Heart right ventricle (tissue), 16 donors: ENCODE measurements around the gene PSD4. TPM values are rescaled to one million over a fixed set of nuclear protein-coding genes. Genes with fewer than 3 reads are reported as not detected.
A peak's percentile ranks its signal among the peaks of the same experiment; 100 is the strongest.

Experiments
- ATAC-seq, 8 donors: fragments of 200-7000 bp; cut with Tn5 transposase; one replicate each; pipeline ENCODE4 v1.9.1; 2020; ENCODE audit warnings: mild to moderate bottlenecking in 8 of 8, moderate library complexity in 8 of 8, moderate number of reproducible peaks in 1 of 8
- DNase-seq, 2 donors: peaks; one replicate each; pipeline ENCODE4 v3.0.0-alpha.2; 2020
- H3K27ac ChIP-seq, 10 donors: fragments of 200-600 bp; sonication (generic) in 2 of 10; one replicate each; pipeline versions ENCODE4 v1.5.0 to v1.8.0; 2020 to 2022; ENCODE audit warnings: mild to moderate bottlenecking in 3 of 10
- H3K27me3 ChIP-seq, 7 donors: fragments of 200-600 bp; one replicate each; pipeline ENCODE4 v1.8.0; 2021 to 2022; ENCODE audit warnings: mild to moderate bottlenecking in 2 of 7
- H3K36me3 ChIP-seq, 9 donors: fragments of 200-600 bp; sonication (generic) in 1 of 9; one replicate each; pipeline versions ENCODE4 v1.5.0 to v1.8.0; 2020 to 2022; ENCODE audit warnings: mild to moderate bottlenecking in 2 of 9
- H3K4me1 ChIP-seq, 9 donors: fragments of 200-600 bp; sonication (generic) in 1 of 9; one replicate each; pipeline versions ENCODE4 v1.5.0 to v1.8.0; 2020 to 2022; ENCODE audit warnings: mild to moderate bottlenecking in 4 of 9
- H3K4me3 ChIP-seq, 10 donors: fragments of 200-600 bp; sonication (generic) in 2 of 10; one replicate each; pipeline versions ENCODE4 v1.5.0 to v1.8.0; 2020 to 2022; ENCODE audit warnings: mild to moderate bottlenecking in 7 of 10, moderate library complexity in 2 of 10
- H3K9me3 ChIP-seq, 11 donors: fragments of 200-600 bp in 10 of 11; sonication (generic) in 2 of 11; one replicate each; pipeline versions ENCODE4 v1.5.0 to v1.8.0; 2013 to 2022; ENCODE audit warnings: mild to moderate bottlenecking in 2 of 11, control low read depth in 1 of 11, moderate library complexity in 1 of 11
- CTCF ChIP-seq, 9 donors: fragments of 200-600 bp; sonication (generic) in 2 of 9; IDR thresholded peaks; one replicate each; pipeline versions ENCODE4 v1.5.0 to v1.8.0; 2021 to 2022; ENCODE audit warnings: antibody characterized with exemption in 9 of 9, mild to moderate bottlenecking in 5 of 9, moderate library complexity in 1 of 9
- WGBS, 2 donors: extraction: QIAGEN DNeasy Blood & Tissue Kit; methylation state at CpG; one replicate each; pipeline ENCODE4 v1.1.7; 2013; ENCODE audit warnings: inconsistent platforms in 1 of 2; 5-methylcytosine and 5-hydroxymethylcytosine counted together
- intact Hi-C, 10 donors: fragments of 100-400 bp; cut with DNase I; formaldehyde crosslinking; loops; one replicate each; pipeline versions ENCODE4 v1.11.1 to v1.14.2; 2022
- polyA plus RNA-seq, 2 donors: library from polyadenylated mRNA; stranded (reverse); fragments of 200-250 nt; gene quantifications; one replicate each; pipeline ENCODE4 v1.2.3, GENCODE V29; 2013
- total RNA-seq, 10 donors: library from RNA; stranded (reverse); fragmentation: NEBNext Ultra II Directional in 3 of 10; extraction: Animal tissue kit (Norgen Biotek cat#: 25700) in 3 of 10; gene quantifications; one replicate each; pipeline versions ENCODE4 v1.2.1 to v1.2.4, GENCODE V29; 2021 to 2023
- donor health status: Arrhythmogenic right ventricular cardiomyopathy.
- donor health status: ischemic (EF 13 %, LVEDD 7.1; RV severe dilation, severe dysfunction).
- donor health status: healthy with polysubstance abuse.
- donor health status: DM: no; HTN: yes; CAD: no.
- donor health status: DM: no; HTN: no; CAD: no.
- donor health status: ischemic (EF 25% LVEDD 6.9; RV normal size, moderate dysfunction).
- donor health status: ischemic (EF 25% LVEDD 5.7; RV mildly dilated, moderate dysfunction).
- donor health status: healthy.
- donor health status: DM: yes; HTN: yes; CAD: no.
- donor health status: Ischemic cardiomyopathy.
- donor health status: ischemic (EF 35%, LVEDD 5.7; RV mildly dilated, moderate dysfunction).
- donor health status: nonischemic (EF 11% LVEDD 7.7; RV severe dilation, severe dysfunction).
- donor health status: DM: yes; HTN: yes; CAD: no.
- donor health status: PGD.
- donor health status: ischemic (EF 29% LVEDD 5.4; RV normal size, mild dysfunction).
- donor health status: nonischemic (EF 23%, LVEDD 6.1; RV moderate dilation, normal function).

Gene PSD4
- total and polyA plus RNA-seq, 12 donors: 1.0 to 13.0 (median 1.7) TPM

DNA sequence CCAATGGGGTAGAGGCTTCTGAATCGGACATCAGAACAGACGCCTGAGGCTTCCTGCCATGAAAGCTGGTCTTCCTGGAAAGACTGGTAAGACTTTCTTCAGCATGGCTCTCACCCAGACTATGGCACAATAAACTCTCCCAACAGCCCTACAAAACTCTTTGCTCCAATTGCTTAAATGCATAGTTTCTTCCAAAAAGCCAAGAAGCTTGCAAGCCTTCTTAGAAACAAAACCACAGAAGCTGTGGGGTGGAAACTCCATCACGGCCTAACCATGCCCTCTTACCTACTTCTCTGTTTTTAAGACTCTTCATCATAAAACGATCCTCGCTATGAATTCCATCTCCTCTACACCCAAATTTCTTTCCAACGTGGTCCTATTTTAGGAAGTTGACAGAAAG is 56.8 kb downstream of the PSD4 start:
- Histone ChIP-seq H3K9me3 (no peaks in the 10 kb centered on the region), H3K4me1 (peaks cover 0 to 35% (median 6%) of the 10 kb centered on the region in 9 donors), H3K27ac (peak overlapping the region in 3 of 10 donors; percentile 12 to 69 (median 17)), H3K27me3 (no peaks in the 10 kb centered on the region), H3K4me3 (no peak overlapping the region), H3K36me3 (no peaks in the 10 kb centered on the region)
- no peak for TF ChIP-seq CTCF (IDR thresholded peaks at IDR 0.05)
- no peak for DNase-seq
- ATAC-seq: no peak
- intact Hi-C loops: no loop called here
- 70 to 79% methylated on average over 6 of the region's 6 CpGs for WGBS, 2 donors

DNA sequence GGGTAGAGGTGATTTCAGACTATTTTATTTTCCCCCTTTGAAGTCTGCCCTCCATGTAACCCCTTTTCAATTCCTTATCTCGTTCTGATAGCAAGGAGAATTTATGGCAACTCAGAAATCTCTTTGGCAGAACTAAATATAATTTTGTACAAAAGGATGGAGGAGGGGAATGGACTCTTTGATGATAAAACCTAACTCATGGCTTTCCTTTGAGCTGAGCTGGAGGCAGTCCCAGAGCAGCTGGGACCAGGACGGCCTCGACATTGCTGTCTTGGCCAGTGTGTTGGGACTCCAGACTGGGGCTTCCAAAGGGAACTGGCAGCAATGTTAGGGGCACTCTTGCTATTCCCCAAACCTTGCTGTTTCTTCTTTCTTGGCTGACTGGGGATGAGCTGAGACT is 57.3 kb downstream of the PSD4 start:
- ATAC-seq: peak in 3 of 8 donors; percentile 34 to 61 (median 52)
- Histone ChIP-seq H3K9me3 (no peaks in the 10 kb centered on the region), H3K36me3 (no peaks in the 10 kb centered on the region), H3K4me3 (no peak overlapping the region), H3K27ac (peak overlapping the region in 3 of 10 donors; percentile 12 to 69 (median 17)), H3K27me3 (no peaks in the 10 kb centered on the region), H3K4me1 (peaks cover 0 to 35% (median 6%) of the 10 kb centered on the region in 9 donors)
- 22 to 28% methylated on average over 3 of the region's 3 CpGs for WGBS, 2 donors
- no peak for DNase-seq
- TF ChIP-seq CTCF (IDR thresholded peaks at IDR 0.05): no peak
- intact Hi-C loops: no loop called here

- ATAC-seq: no peak
- H3K27ac ChIP-seq: no peak overlapping the region
- TF ChIP-seq CTCF (IDR thresholded peaks at IDR 0.05): no peak
- no peak for DNase-seq
- 83 to 87% methylated on average over 3 of the region's 3 CpGs for WGBS, 2 donors
- intact Hi-C loops: no loop called here
- no peaks in the 10 kb centered on the region for H3K27me3 ChIP-seq
- H3K4me3 ChIP-seq: no peak overlapping the region
- H3K4me1 ChIP-seq: peaks cover 0 to 35% (median 12%) of the 10 kb centered on the region in 9 donors
- no peaks in the 10 kb centered on the region for H3K36me3 ChIP-seq
- H3K9me3 ChIP-seq: no peaks in the 10 kb centered on the region
Observed at GRCh38 chr2:113232123-113232522, 58.4 kb downstream of the PSD4 start.

- no peak overlapping the region for H3K4me3 ChIP-seq
- no peaks in the 10 kb centered on the region for H3K9me3 ChIP-seq
- H3K27me3 ChIP-seq: no peaks in the 10 kb centered on the region
- TF ChIP-seq CTCF (IDR thresholded peaks at IDR 0.05): no peak
- no peaks in the 10 kb centered on the region for H3K36me3 ChIP-seq
- no peak for DNase-seq
- WGBS, 2 donors: 72 to 77% methylated on average over 6 of the region's 6 CpGs
- intact Hi-C loops: no loop called here
- peaks cover 0 to 35% (median 15%) of the 10 kb centered on the region in 9 donors for H3K4me1 ChIP-seq
- no peak for ATAC-seq
- no peak overlapping the region for H3K27ac ChIP-seq
Observed at GRCh38 chr2:113232740-113233139, 59.0 kb downstream of the PSD4 start.
